A549 (cell line): ENCODE results near the gene FARP2. TPM values are rescaled to one million over a fixed set of nuclear protein-coding genes. Genes with fewer than 3 reads are reported as not detected.

Experiments
- ATAC-seq, 2 experiments: fragments of 200-7000 bp in 1 of 2; fragments of >200 bp in 1 of 2; cut with Nextera tagmentation in 1 of 2; cut with Tn5 transposase in 1 of 2; 3 replicates each; pipeline versions ENCODE4 v1.8.0 to v1.9.1; 2018 to 2020; ENCODE audit warnings: mild to moderate bottlenecking in 1 of 2, moderate library complexity in 1 of 2
- CTCF ChIA-PET: fragments of 300-600 bp; sonication (Branson Sonifier 250); formaldehyde crosslinking; extraction: SDS; loops from one replicate; lab custom pipeline; 2021; ENCODE audit warnings: antibody characterized with exemption, inconsistent platforms; lab: Yijun Ruan, JAX
- POLR2A ChIA-PET: fragments of 350-600 bp; formaldehyde crosslinking; extraction: SDS; loops from one replicate; lab custom pipeline; 2021; ENCODE audit warnings: antibody characterized with exemption, inconsistent platforms; lab: Yijun Ruan, JAX
- DNase-seq, 2 experiments: peaks; one replicate each; pipeline versions ENCODE4 v3.0.0 to v3.0.0-alpha.2; 2011 to 2016; ENCODE audit warnings: low read depth in 1 of 2, low spot score in 1 of 2
- FAIRE-seq: peaks from 2 replicates; lab custom pipeline; 2011; peaks lifted over from hg19 to GRCh38; lab: Jason Lieb, UNC
- H3K27ac ChIP-seq, 2 experiments: fragments of >200 bp; sonication (Bioruptor Twin); formaldehyde crosslinking; 3 replicates each; pipeline ENCODE4 v1.5.1; 2016 to 2017
- H3K4me1 ChIP-seq: fragments of >200 bp; sonication (Bioruptor Twin); formaldehyde crosslinking; 3 replicates; pipeline ENCODE4 v1.6.1; 2016
- H3K4me2 ChIP-seq: fragments of >200 bp; sonication (Bioruptor Twin); formaldehyde crosslinking; 3 replicates; pipeline ENCODE4 v1.6.1; 2016
- H3K4me3 ChIP-seq: fragments of >200 bp; sonication (Bioruptor Twin); formaldehyde crosslinking; 3 replicates; pipeline ENCODE4 v1.5.1; 2016
- H3K9me3 ChIP-seq: fragments of >200 bp; sonication (Bioruptor Twin); formaldehyde crosslinking; 3 replicates; pipeline ENCODE4 v1.6.1; 2016
- BCL3 ChIP-seq: fragments of >200 bp; sonication (Bioruptor Twin); formaldehyde crosslinking; IDR thresholded peaks from 3 replicates; pipeline ENCODE4 v1.6.1; 2016
- CEBPB ChIP-seq, 2 experiments: fragments of >200 bp in 1 of 2; sonication (Bioruptor Twin) in 1 of 2; formaldehyde crosslinking in 1 of 2; IDR thresholded peaks; 2 replicates each; pipeline ENCODE4 v1.6.1; 2012 to 2016
- GATA3 ChIP-seq: IDR thresholded peaks from 2 replicates; pipeline ENCODE4 v1.6.1; 2012; ENCODE audit warnings: borderline replicate concordance
- HDAC2 ChIP-seq: fragments of 200-600 bp; sonication (generic); IDR thresholded peaks from 2 replicates; pipeline ENCODE4 v1.6.1; 2016
- HOXB13 ChIP-seq: fragments of 250-450 bp; sonication (Bioruptor Pico); IDR thresholded peaks from 2 replicates; pipeline ENCODE4 v1.5.0; 2020; ENCODE audit warnings: low read depth, mild to moderate bottlenecking, moderate library complexity
- JUNB ChIP-seq: fragments of >200 bp; sonication (Bioruptor Twin); formaldehyde crosslinking; IDR thresholded peaks from 2 replicates; pipeline ENCODE4 v1.6.1; 2016
- MYC ChIP-seq: IDR thresholded peaks from 2 replicates; pipeline ENCODE4 v1.6.1; 2012; ENCODE audit warnings: mild to moderate bottlenecking, inconsistent platforms, low read length, improper control_type of control experiment, borderline replicate concordance
- PHF8 ChIP-seq: fragments of 200-600 bp; sonication (generic); IDR thresholded peaks from 2 replicates; pipeline ENCODE4 v1.6.1; 2016; ENCODE audit warnings: low read depth, mild to moderate bottlenecking, antibody characterized with exemption, moderate library complexity, borderline replicate concordance
- RFX5 ChIP-seq: fragments of 450-650 bp; IDR thresholded peaks from 2 replicates; pipeline ENCODE4 v1.7.1; 2014; ENCODE audit warnings: antibody characterized with exemption, mild to moderate bottlenecking, moderate library complexity
- RNF2 ChIP-seq: fragments of 200-600 bp; sonication (generic); IDR thresholded peaks from 2 replicates; pipeline ENCODE4 v1.6.1; 2016; ENCODE audit warnings: low read depth, mild to moderate bottlenecking, antibody characterized with exemption, moderate library complexity, borderline replicate concordance
- SMC3 ChIP-seq: fragments of >200 bp; sonication (Bioruptor Twin); formaldehyde crosslinking; IDR thresholded peaks from 3 replicates; pipeline ENCODE4 v1.6.1; 2018; ENCODE audit warnings: inconsistent platforms
- ZC3H11A ChIP-seq: fragments of 450-650 bp; IDR thresholded peaks from 2 replicates; pipeline ENCODE4 v1.6.1; 2014; ENCODE audit warnings: antibody characterized with exemption, mild to moderate bottlenecking
- ZFP36 ChIP-seq: fragments of 450-650 bp; IDR thresholded peaks from 2 replicates; pipeline ENCODE4 v1.6.1; 2014; ENCODE audit warnings: borderline replicate concordance; ENCODE audit not compliant: partially characterized antibody
- ZNF302 ChIP-seq: fragments of 250-450 bp; sonication (Bioruptor Pico); IDR thresholded peaks from 2 replicates; pipeline ENCODE4 v1.9.0; 2021; ENCODE audit warnings: inconsistent platforms, mild to moderate bottlenecking, moderate library complexity
- ZSCAN20 ChIP-seq: fragments of 250-450 bp; sonication (Bioruptor Pico); IDR thresholded peaks from 2 replicates; pipeline ENCODE4 v1.8.0; 2022; ENCODE audit warnings: mild to moderate bottlenecking, moderate library complexity
- WGBS: methylation state at CpG from one replicate; pipeline ENCODE4 v1.1.6; 2017; ENCODE audit errors: missing lambda C conversion rate; 5-methylcytosine and 5-hydroxymethylcytosine counted together
- polyA plus RNA-seq, 4 experiments: library from polyadenylated mRNA; depleted of rRNA in 3 of 4; stranded (reverse); fragments of >200 nt; fragmentation: RNase III in 1 of 4; extraction: RNeasy Plus Mini Kit Qiagen cat#74134 plus additional on column Dnase treatment in 1 of 4; gene quantifications; 2 replicates in 3 of 4; 3 replicates in 1 of 4; pipeline ENCODE4 v1.2.3, GENCODE V29; 2011 to 2017
- TF ChIP-seq, protein P1 (sequence below): fragments of 200-600 bp; sonication (generic); IDR thresholded peaks from 2 replicates; pipeline ENCODE4 v1.6.1; 2016; ENCODE audit warnings: antibody characterized with exemption, mild to moderate bottlenecking, moderate library complexity
- TF ChIP-seq, protein P2 (sequence below): fragments of 450-650 bp; IDR thresholded peaks from 2 replicates; pipeline ENCODE4 v1.6.1; 2014; ENCODE audit warnings: antibody characterized with exemption
- TF ChIP-seq, protein P3 (sequence below): IDR thresholded peaks from 2 replicates; pipeline ENCODE4 v1.6.1; 2012
- TF ChIP-seq, protein P4 (sequence below): fragments of >200 bp; sonication (Bioruptor Twin); formaldehyde crosslinking; IDR thresholded peaks from 2 replicates; pipeline ENCODE4 v1.6.1; 2016
- TF ChIP-seq, protein P5 (sequence below): fragments of 250-450 bp; sonication (Bioruptor Pico); IDR thresholded peaks from 2 replicates; pipeline ENCODE4 v1.5.0; 2021; ENCODE audit warnings: mild to moderate bottlenecking, moderate library complexity, borderline replicate concordance

The FARP2 gene
- polyA plus RNA-seq, 2 of the 4 experiments (the other 2 are of a cell fraction) = 17.0 to 29.1 TPM

GRCh38 chr2:241344925-241345651 lies 11.0 kb upstream of the FARP2 start:
- Histone ChIP-seq H3K4me3 (no peak overlapping the region), H3K27ac (no peak overlapping the region), H3K4me2 (no peak overlapping the region), H3K9me3 (no peaks in the 10 kb centered on the region), H3K4me1 (peaks cover 17% of the 10 kb centered on the region)
- ChIA-PET POLR2A (no interaction called here), CTCF (interaction anchor here (0.6 kb wide), 1 partner anchor 101 kb away, joined by 4 read pairs; no protein-coding TSS in a partner anchor)
- FAIRE-seq (no peak), DNase-seq (no peak), ATAC-seq (no peak)
- 96% methylated on average over 9 of the region's 9 CpGs for WGBS
- TF ChIP-seq RNF2 = no peak
- no peak for TF ChIP-seq GATA3
- no peak for TF ChIP-seq RFX5
- TF ChIP-seq ZNF302 (CRISPR knock-in tag) = no peak
- TF ChIP-seq HOXB13 = no peak
- TF ChIP-seq, protein P1, sequence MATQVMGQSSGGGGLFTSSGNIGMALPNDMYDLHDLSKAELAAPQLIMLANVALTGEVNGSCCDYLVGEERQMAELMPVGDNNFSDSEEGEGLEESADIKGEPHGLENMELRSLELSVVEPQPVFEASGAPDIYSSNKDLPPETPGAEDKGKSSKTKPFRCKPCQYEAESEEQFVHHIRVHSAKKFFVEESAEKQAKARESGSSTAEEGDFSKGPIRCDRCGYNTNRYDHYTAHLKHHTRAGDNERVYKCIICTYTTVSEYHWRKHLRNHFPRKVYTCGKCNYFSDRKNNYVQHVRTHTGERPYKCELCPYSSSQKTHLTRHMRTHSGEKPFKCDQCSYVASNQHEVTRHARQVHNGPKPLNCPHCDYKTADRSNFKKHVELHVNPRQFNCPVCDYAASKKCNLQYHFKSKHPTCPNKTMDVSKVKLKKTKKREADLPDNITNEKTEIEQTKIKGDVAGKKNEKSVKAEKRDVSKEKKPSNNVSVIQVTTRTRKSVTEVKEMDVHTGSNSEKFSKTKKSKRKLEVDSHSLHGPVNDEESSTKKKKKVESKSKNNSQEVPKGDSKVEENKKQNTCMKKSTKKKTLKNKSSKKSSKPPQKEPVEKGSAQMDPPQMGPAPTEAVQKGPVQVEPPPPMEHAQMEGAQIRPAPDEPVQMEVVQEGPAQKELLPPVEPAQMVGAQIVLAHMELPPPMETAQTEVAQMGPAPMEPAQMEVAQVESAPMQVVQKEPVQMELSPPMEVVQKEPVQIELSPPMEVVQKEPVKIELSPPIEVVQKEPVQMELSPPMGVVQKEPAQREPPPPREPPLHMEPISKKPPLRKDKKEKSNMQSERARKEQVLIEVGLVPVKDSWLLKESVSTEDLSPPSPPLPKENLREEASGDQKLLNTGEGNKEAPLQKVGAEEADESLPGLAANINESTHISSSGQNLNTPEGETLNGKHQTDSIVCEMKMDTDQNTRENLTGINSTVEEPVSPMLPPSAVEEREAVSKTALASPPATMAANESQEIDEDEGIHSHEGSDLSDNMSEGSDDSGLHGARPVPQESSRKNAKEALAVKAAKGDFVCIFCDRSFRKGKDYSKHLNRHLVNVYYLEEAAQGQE = no peak
- no peak for TF ChIP-seq CEBPB (IDR thresholded peaks at IDR 0.05)
- TF ChIP-seq, protein P2, sequence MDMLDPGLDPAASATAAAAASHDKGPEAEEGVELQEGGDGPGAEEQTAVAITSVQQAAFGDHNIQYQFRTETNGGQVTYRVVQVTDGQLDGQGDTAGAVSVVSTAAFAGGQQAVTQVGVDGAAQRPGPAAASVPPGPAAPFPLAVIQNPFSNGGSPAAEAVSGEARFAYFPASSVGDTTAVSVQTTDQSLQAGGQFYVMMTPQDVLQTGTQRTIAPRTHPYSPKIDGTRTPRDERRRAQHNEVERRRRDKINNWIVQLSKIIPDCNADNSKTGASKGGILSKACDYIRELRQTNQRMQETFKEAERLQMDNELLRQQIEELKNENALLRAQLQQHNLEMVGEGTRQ = no peak
- TF ChIP-seq, protein P3, sequence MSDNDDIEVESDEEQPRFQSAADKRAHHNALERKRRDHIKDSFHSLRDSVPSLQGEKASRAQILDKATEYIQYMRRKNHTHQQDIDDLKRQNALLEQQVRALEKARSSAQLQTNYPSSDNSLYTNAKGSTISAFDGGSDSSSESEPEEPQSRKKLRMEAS = no peak
- TF ChIP-seq SMC3 = no peak
- TF ChIP-seq JUNB = no peak

GRCh38 chr2:241349941-241350340 lies 6.1 kb upstream of the FARP2 start:
- WGBS = 90% methylated on average over 8 of the region's 8 CpGs

GRCh38 chr2:241350530-241350877 lies 5.6 kb upstream of the FARP2 start:
- no peak for ATAC-seq
- Histone ChIP-seq H3K4me1 (peaks cover 62% of the 10 kb centered on the region), H3K27ac (peak overlapping the region; percentile 59 to 76), H3K4me2 (peak overlapping the region; percentile 65), H3K9me3 (no peaks in the 10 kb centered on the region), H3K4me3 (no peak overlapping the region)
- ChIA-PET POLR2A (interaction anchor here (0.6 kb wide), 1 partner anchor 34 kb away, joined by 3 read pairs; no protein-coding TSS in a partner anchor), CTCF (interaction anchor here (1.6 to 1.9 kb wide), 2 partner anchors 34 to 528 kb away, joined by 3 to 4 read pairs; no protein-coding TSS in a partner anchor)
- no peak for DNase-seq
- FAIRE-seq = no peak
- 39% methylated on average over 2 of the region's 2 CpGs for WGBS
- no peak for TF ChIP-seq HOXB13
- no peak for TF ChIP-seq CEBPB (IDR thresholded peaks at IDR 0.05)
- TF ChIP-seq, protein P4, sequence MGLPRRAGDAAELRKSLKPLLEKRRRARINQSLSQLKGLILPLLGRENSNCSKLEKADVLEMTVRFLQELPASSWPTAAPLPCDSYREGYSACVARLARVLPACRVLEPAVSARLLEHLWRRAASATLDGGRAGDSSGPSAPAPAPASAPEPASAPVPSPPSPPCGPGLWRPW = no peak
- TF ChIP-seq ZSCAN20 (CRISPR knock-in tag) = no peak
- TF ChIP-seq, protein P5, sequence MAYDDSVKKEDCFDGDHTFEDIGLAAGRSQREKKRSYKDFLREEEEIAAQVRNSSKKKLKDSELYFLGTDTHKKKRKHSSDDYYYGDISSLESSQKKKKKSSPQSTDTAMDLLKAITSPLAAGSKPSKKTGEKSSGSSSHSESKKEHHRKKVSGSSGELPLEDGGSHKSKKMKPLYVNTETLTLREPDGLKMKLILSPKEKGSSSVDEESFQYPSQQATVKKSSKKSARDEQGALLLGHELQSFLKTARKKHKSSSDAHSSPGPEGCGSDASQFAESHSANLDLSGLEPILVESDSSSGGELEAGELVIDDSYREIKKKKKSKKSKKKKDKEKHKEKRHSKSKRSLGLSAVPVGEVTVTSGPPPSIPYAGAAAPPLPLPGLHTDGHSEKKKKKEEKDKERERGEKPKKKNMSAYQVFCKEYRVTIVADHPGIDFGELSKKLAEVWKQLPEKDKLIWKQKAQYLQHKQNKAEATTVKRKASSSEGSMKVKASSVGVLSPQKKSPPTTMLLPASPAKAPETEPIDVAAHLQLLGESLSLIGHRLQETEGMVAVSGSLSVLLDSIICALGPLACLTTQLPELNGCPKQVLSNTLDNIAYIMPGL (CRISPR knock-in tag) = no peak
- TF ChIP-seq PHF8 = no peak
- no peak for TF ChIP-seq ZFP36
- TF ChIP-seq ZC3H11A = no peak
- TF ChIP-seq HDAC2 = no peak
- no peak for TF ChIP-seq BCL3
- no peak for TF ChIP-seq MYC

More at GRCh38 chr2:241349941-241350340, 6.1 kb upstream of the FARP2 start:
- peaks cover 59% of the 10 kb centered on the region for H3K4me1 ChIP-seq
- TF ChIP-seq CEBPB (IDR thresholded peaks at IDR 0.05) = no peak
- ChIA-PET POLR2A (no interaction called here), CTCF (interaction anchor here (1.9 kb wide), 1 partner anchor 34 kb away, joined by 4 read pairs; no protein-coding TSS in a partner anchor)
- no peak for FAIRE-seq
- peak overlapping the region; percentile 65 for H3K4me2 ChIP-seq
- H3K9me3 ChIP-seq = no peaks in the 10 kb centered on the region
- H3K27ac ChIP-seq = peak overlapping the region; percentile 49 to 59; a peak in 4 of 6 replicates
- H3K4me3 ChIP-seq = no peak overlapping the region
- no peak for DNase-seq
- no peak for ATAC-seq
